GM18867 (cell line): Measurements from ENCODE around the gene HHLA2.
"Not testable (repeated sequence)": the region's sequence is repeated elsewhere in the genome, so short reads cannot be mapped to it uniquely, and the experiment has no call there.

ENCODE experiments used
- ATAC-seq: cut with Tn5 transposase; IDR thresholded peaks from one replicate; pipeline ENCODE4 v1.9.1; 2021; ENCODE audit warnings: mild to moderate bottlenecking, moderate library complexity; ENCODE audit not compliant: unreplicated experiment

Gene HHLA2, protein sequence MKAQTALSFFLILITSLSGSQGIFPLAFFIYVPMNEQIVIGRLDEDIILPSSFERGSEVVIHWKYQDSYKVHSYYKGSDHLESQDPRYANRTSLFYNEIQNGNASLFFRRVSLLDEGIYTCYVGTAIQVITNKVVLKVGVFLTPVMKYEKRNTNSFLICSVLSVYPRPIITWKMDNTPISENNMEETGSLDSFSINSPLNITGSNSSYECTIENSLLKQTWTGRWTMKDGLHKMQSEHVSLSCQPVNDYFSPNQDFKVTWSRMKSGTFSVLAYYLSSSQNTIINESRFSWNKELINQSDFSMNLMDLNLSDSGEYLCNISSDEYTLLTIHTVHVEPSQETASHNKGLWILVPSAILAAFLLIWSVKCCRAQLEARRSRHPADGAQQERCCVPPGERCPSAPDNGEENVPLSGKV

DNA sequence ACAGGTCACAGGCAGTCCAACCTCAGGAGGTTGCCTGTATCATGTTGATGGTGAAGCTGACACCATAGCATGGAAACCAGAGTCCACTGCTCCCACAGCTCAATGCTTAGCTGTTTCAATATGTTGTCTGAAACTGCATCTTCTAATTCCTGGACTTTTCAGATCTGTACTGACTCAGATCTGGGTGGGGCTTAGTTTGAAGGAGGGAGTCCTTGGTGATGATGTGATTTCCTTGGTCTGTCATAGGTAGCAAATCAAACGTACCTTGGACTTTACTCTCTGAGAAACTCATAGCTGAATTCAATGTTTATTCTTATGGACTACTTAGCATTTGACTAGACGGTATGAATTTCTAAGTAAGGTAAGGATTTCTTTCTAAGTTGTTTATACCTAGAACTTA, at the start of gene HHLA2:
Gene HHLA2, plus strand, starts transcription at position 310 of the 400 bp plus-strand sequence. CDS start 55,266 bp downstream, outside the sequence.
- ATAC-seq, result peak; percentile 40

DNA sequence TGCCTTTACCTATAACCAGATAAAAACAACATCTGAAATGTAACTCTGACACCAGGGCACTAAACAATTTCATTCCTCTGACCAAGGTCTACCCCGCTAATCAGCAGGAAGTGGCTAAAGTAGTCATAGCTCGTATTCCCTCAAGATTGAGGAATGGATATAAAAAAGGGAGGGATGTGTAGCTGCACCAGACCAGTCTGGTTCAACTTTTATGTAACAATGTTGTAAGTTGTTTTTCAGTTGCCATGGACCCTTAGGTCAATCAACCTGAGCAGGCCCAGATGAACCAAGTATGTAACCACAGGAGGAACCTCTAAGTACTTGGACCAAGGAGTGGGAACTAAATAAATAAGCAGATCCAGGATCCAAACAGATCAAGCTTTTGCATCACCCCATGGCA, 45.7 kb upstream of the HHLA2 start:
- no peak for ATAC-seq

DNA sequence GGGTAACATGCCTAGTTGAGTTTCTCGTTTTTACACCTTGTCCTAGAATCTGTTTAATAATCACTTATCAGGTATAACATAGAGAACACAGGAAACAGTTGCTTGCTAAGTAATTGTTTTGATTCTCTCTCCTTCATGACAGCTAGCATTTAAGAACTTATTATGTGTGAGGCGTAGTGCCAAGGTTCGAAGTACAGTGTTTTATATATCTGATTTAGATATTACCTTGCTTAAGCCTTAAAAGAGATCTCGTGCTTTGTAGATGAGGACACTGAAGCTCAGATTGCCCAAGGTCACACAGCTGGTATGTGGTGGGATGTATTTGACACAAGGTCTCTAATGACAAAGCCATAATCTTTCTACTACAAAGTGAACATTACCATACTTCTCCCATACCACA, 45.1 kb upstream of the HHLA2 start:
- ATAC-seq, result no peak

DNA sequence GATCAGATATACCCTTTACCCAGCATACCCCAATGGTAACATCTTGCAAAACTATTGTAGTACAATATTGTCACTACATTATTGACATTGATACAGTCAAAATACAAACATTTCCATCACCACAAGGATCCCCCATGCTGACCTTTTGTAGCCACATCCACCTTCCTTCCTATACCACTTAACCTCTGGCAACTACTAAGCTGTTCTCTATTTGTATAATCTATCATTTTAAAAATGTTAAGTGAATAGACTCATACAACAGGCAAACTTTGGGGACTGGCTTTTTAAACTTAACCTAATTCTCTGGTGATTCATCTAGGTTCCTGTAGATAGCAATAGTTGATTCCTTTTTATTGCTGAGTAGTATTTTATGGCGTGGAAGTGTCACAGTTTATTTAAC, 44.5 kb upstream of the HHLA2 start:
- no peak for ATAC-seq

DNA sequence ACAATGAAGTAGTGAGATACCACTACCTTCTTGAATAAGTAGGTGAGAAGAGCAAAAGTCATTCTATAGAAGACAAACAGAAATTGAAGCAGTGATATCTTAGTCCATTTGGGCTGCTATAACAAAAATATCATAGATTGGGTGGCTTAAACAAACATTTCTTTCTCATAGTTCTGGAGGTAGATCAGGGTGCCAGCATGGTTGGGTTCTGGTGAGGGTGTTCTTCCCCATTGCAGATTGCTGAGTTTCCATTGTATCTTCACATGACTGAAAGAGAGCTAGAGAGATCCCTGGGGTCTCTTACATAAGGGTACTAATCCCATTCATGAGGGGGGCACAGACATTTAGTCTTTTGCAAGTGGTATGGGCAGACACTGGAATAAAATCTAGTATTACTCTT, 41.2 kb upstream of the HHLA2 start:
- no peak for ATAC-seq

DNA sequence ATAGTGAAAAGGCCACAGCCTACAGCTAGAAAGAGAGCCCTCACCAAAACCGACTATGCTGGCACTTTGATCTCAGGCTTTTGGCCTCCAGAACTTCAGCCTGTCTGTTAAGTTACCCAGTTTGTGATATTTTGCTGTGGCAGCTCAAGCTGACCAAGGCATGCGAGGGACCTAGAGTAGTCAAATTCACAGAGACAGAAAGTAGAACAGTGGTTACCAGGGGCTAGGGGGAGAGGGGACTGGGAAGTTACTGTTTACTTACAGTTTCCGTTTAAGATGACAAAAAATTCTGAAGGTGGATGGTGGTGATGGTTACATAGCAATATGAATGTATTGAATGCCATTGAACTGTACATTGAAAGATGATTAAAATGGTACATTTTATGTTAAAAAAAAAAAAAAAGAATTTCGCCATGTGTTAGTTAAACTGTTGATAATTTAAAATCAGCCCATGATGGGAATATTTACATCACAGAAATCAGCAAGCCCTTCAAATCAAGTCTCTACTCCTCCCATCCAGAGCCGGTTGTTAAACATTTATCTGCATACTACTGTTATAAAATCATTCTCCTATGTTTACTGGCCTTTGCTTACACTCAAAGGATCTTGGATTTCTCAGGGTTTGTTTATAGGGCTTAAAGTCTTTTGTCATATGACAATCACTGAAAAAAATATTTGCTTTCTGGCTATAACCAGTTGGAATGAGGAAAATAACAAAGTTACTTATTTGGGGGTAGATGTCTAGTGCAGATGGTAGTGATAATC, 31.6 kb upstream of the HHLA2 start:
- peak; percentile 87 for ATAC-seq

DNA sequence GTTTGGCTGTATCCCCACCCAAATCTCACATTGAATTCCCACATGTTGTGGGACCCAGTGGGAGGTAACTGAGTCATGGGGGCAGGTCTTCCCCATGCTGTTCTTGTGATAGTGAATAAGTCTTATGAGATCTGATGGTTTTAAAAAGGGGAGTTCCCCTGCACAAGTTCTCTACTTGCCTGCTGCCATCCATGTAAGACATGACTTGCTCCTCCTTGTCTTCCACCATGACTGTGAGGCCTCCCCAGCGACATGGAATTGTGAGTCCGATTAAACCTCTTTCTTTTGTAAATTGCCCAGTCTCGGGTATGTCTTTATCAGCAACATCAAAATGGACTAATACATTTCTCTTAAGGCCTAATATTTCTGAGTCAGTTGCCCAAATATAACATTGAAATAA, 28.1 kb upstream of the HHLA2 start:
- not testable (repeated sequence) for ATAC-seq

DNA sequence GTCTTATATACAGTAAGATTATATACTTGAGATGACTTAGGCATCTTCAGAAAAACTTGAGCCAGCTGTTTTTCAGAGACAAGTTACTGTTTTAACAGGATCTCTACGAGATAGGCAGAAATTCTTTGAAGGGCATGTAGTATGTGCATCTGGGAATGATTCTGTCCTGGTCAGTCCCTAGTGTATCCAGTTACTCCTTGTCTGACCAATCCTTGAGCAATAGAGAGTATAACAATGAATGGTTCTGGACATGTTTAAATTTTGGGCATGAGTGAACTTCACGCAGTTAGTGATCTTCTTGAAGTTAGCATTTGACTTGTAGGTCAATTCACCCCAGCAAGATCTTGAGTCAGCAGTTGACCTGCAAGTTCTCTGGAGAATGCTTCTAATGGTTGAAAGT, 24.7 kb upstream of the HHLA2 start:
- ATAC-seq, result no peak

DNA sequence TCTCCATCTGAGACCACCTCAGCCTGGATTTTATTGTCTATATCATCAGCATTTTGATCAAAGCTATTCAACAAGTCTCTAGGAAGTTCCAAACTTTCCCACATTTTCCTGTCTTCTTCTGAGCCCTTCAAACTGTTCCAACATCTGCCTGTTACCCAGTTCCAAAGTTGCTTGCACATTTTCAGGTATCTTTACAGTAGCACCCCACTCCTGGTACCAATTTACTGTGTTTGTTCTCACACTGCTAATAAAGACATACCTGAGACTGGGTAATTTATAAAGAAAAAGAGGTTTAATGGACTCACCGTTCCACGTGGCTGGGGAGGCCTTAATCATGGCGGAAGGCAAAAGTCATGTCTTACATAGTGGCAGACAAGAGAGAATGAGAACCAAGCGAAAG, 17.3 kb upstream of the HHLA2 start:
- not testable (repeated sequence) for ATAC-seq

DNA sequence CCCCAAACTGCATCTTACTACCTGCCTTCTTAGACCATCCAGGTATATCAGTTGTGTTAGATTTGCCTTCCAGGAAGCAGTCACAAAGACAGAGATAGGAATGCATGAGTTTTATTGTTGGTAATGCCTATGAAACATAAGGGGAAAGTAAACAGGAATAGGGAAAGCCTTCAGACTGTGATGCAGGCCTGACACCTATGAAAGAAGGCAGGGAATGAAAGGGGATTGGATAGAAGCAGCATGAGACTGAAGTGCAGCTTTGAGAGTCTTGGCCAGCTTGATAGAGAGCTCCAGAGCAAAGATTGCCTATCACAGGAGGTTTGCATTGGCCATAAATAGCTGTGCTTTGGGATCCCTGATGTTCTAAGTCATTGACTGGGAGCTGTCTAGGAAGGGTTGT, 15.9 kb upstream of the HHLA2 start:
- no peak for ATAC-seq

DNA sequence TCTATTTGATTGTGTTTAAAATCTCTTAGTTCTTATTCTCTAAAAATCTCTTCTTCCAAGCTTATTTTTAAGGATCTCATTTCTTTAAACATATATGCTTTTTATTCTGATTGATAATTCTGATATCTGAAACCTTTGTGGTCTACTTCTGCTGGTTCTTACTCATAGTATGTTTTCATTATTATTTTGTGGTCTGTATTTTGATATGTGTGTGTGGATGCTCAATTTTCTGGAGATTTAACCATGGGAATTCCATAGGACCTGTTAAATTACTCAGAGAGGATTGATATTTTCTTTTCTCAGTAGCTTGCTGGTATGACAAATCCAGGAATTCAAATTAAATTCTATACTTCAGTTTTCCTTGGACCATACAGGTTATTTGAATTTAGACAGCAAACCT, 14.7 kb upstream of the HHLA2 start:
- no peak for ATAC-seq

DNA sequence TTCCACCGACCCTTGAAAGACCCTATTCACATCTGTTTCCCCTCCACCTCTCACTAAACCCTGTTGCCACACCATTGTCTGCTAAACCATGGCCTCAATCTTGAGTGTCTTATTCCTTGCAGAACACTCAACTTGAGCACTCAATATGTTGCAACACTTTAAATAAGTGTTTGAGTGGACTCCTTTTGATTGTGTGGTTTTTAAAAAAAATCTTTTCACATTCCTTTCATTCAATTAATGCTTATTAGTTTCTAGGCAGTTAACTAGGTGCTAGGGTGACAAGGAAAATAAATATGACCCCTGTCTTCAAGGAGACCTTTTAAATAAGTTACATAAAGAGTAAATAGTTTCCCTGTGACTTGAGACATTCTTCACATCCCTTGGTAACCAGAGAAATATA, 13.3 kb upstream of the HHLA2 start:
- no peak for ATAC-seq

DNA sequence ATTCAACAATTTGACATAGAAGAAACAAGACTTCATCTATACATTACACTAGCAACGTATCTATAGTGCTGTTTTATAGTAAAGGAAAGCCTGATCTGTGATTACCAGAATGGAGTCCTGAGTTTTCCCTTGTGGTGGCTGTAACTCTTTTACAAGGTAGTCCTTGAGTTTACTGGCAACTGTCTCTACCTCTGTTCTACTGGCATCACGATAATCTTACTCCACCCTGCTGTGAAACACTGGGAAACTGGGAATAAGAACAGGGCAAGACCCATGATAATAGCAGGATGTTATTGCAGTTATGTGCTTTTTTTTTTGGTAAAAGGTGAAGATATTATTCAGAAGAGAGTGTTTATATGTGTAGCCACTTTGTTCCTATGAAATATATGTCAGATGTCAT, 12.4 kb upstream of the HHLA2 start:
- no peak for ATAC-seq

DNA sequence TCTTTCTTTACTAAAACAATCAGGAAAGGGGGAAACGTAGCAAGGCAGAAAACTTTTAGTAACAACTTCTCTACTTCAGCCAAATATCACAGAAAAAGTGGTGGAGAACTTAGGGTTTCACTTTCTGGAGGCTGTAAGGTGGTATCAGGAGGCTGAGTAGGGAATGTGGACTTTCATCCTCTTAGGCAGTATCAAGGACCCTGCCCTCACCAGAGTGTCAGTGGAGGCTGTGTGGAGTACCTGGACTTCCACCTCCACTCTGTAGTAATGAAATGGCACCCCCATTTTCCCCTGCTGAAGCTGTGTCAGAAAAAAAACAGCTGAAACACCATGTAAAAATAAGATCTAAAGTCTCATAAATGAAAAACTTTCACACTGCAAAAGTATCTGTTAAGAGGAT, 11.2 kb upstream of the HHLA2 start:
- ATAC-seq, result no peak

DNA sequence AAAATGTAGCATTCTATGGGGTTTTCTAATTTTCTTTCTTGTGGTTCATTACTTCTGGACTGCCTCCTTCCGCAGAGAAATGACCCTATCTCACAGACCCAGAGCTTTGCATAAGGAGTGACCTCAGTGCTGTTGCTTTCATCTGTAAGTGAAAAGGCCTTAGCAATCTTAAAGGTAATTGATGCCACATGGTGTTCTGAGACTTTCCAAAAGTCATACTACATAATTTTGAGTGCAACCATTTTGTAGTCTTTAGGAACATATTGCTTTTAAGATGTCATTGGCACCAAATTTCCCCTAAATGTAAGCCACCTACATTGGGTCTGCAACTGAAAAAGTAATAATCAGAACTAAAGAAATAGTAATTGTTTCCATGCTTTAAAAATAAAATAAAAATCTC, 9.2 kb upstream of the HHLA2 start:
- peak; percentile 77 for ATAC-seq

DNA sequence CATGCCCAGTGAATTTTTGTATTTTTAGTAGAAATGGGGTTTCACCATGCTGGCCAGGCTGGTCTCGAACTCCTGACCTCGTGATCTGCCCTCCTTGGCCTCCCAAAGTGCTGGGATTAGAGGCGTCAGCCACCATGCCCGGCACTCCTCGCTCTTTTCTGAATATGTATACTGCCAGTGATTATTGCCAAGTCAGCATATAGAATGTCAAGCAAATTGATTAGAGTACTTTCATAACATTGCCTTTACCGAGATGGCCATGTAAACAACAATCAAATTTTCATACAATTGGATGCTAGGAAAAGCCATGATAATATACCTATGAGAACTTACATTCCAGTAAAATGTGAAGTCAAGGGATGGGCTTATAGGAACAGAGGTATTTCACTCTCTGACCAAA, 8.2 kb upstream of the HHLA2 start:
- ATAC-seq, result not testable (repeated sequence)

DNA sequence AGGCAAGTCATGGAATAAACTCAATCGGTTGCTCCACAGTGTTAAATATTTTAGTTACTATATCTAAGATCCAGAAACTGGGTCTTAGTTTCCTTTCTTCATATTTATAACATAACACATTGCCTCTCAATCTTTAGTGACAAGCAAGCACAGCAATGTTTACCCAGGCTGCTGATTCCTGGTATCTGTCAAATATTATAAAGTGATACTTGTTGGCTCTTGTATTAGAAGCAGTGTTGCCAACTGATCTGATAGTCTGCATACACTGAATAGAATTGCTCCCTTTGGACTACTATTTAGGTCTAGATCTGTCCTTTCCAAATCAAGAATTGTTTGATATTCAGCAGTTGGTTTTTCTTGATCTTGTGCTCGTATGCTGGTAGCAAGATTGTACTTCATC, 7.2 kb upstream of the HHLA2 start:
- no peak for ATAC-seq

DNA sequence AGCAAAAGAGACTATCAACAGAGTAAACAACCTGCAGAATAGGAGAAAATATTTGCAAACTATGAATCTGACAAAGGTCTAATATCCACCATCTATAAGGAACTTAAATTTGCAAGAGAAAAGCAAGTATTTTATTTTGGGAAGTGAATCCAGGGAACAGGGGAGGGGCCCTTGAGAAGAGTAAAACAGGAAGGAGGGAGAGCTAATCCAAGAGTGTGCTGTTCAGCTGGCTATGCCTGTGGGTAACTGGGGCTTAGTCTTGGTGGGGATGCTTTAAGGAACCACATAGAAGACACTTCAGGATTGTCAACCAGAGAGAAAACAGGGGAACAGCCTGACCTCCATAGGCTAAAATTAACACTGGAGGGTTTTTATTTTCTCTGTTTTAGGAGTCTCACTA, 3.9 kb upstream of the HHLA2 start:
- no peak for ATAC-seq

DNA sequence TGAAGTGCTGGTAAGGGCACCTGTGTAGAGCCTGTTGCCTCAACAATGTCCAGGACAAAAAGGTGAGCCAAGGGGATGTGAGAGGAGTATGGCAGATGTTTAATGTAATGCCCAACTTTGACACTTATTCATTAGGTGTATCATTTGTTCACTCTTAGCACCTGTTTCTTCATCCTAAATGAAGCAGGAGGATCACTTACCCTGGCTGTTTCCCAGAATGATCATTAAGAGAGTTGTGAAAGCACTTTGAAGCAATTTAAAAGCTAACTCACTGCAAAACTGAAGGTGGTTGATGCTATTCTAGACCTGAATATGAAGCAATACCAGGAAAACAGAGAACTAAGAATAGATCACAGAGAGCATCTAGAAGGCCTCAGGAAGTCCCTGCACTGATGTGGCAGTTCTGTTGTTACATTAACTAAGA, 3.4 kb upstream of the HHLA2 start:
- peak; percentile 75 for ATAC-seq

DNA sequence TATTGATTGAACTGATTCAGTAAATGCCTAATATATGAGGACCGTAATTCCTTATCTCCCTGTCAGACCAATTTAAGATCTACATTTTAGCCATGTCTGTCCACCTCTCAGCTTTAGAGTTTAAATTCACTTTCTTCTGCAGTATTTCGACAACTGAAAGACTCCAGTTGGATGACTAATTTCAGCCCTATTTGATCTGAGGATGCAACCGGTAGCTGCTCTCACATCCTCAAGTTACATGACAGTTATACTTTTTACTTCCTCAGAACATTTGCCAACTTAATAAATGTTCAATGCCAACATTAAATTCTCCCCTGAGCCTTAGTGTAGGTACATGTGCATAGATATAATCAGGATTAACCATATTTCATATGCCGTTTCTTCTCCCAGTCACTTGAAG, 2.5 kb upstream of the HHLA2 start:
- peak; percentile 81 for ATAC-seq

DNA sequence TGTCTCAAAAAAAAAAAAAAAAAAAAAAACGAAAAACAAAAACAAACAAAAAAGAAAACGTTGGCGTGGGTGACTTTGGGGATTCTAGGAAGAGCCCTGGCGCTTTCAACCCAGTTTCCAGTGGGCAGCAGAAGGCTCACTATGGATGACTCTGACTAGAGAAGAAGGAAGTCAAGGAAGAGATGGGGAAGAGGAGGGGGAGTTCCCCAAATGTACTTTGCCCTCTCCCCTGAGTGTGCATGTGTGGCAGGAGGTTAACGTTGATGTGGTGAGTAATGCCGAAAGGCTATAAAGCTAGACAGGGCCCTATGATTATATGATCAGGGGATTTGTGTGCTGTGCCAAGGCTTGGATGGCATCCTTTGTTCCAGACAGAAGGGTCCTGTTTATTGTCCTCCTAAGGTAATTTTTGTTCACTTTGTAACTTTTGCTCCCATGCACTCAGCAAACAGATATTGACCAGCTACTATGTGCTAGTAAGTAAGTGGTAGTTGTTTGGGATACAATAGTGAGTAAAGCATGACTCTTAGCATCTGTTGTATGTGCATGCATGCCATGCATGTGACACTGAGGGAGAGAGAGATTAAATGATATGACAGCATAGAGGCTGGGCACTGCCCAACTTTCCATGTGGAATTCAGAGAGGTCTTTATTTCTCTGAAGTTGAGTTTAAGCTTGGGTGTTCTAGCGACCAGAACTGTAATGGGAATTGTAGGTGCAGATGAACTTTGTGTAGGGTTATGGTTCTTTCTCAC, 750 bp upstream of the HHLA2 start:
- no peak for ATAC-seq

DNA sequence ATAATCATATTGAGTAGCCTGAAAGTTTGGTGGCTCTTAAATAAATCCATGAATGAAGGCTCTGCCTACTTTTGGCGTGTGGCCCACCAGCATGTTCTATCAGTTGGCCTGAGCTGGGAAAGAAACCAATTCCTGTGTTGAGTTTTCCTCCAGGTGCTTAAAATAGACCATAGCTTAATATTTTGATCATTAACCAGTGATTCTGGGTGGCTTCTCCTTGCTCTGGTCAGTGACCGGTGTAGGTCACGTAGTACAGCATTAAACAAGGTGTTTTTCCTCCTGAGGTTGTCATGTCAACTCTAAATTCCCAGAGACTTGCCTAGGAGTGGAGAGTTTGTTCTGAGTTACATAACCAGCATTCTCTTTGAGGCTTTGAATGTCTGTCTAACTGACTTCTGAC, 1.3 kb downstream of the HHLA2 start:
- ATAC-seq, result no peak
